Measurements from ENCODE around the gene PALLD.
"Not testable (repeated sequence)": the region's sequence is repeated elsewhere in the genome, so short reads cannot be mapped to it uniquely, and the experiment has no call there.

Gene PALLD

DNA sequence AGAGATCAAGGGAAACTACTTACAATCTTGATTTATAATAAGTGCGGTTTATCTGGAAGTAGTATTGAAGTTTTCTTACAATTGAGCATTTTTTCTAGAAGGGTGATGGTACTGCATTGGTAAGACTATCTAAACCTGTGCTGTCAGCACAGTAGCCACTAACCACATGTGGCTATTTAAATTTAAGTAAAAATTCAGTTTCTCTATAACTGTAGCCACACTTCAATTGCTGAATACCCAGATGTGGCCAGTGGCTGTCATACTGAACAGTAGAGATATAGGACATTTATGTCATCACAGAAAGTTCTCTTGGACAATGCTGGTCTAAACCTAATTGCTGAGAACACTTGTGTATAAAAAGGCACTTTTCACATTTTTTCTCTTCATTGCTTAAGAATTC is 290.5 kb downstream of the PALLD start:
- Mint-ChIP-seq H3K27me3 (peaks cover 4 to 14% of the 10 kb centered on the region in 2 donors), H3K4me1 (peaks cover 2 to 11% of the 10 kb centered on the region in 2 donors), H3K27ac (no peak overlapping the region), H3K4me3 (no peak overlapping the region), H3K36me3 (no peaks in the 10 kb centered on the region), H3K9me3 (peaks cover 0 to 2% of the 10 kb centered on the region in 2 donors)
- ATAC-seq (replicated peaks), result no peak
- DNase-seq, result no peak

DNA sequence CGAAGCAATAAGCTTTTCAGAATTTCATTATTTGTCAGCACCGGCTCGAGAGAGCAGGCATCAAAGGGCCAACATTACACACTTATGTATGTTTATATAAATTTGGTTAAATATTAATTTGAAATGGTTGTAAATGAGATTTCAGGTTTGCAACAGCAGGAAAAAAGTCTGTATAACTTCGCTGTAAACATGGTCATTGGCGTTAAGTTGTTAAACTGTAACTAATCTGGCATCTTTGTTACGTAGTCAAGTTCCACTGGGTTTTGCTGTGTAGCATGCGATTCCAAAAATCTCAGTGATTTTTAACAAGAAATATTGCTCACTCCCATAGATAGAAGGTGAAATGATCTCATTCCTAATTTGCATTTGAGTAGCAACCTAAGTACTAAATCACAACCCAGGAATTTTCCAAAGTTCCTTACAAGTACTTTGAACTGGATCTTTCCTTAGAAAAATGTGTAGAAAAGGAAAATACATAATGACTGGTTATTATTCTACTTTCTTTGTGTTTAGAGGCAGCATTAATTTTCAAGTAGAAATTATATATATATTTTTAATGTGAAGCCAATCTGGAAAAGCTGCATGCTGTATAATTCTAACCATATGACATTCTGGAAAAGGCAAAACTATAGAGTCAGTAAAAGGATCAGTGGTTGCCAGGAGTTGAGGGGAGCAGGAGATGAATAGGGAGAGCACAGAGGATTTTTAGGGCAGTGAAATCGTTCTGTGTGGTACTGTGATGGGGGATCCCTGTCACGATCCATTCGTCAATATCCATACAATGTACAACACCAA is 291.1 kb downstream of the PALLD start:
- Mint-ChIP-seq H3K4me1 (peaks cover 2 to 11% of the 10 kb centered on the region in 2 donors), H3K36me3 (no peaks in the 10 kb centered on the region), H3K4me3 (no peak overlapping the region), H3K9me3 (peaks cover 0 to 2% of the 10 kb centered on the region in 2 donors), H3K27me3 (peaks cover 4 to 13% of the 10 kb centered on the region in 2 donors), H3K27ac (no peak overlapping the region)
- DNase-seq (no peak), ATAC-seq (replicated peaks) (no peak)

DNA sequence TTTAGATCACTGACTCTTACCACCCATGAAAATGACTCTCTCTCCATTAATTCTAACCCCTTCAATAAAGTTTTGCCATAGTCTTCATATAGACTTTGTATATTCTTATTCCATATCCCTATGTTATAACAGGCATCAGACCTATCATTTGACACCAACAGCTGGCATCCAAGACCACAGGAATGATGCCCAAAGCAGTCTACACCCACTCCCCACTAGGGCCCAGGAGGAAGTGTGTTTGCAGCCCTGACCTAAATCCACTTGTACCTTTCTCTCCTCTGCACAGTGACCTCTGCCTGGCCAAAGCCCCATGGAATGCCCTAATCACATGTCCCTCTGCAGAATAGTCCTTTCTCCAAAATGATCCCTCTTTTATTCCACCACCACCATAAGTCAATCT is 294.0 kb downstream of the PALLD start:
- Mint-ChIP-seq H3K4me1 (peaks cover 2 to 11% of the 10 kb centered on the region in 2 donors), H3K27ac (no peak overlapping the region), H3K4me3 (no peak overlapping the region), H3K9me3 (peaks cover 0 to 3% of the 10 kb centered on the region in 2 donors), H3K27me3 (no peaks in the 10 kb centered on the region), H3K36me3 (no peaks in the 10 kb centered on the region)
- DNase-seq (no peak), ATAC-seq (replicated peaks) (no peak)

DNA sequence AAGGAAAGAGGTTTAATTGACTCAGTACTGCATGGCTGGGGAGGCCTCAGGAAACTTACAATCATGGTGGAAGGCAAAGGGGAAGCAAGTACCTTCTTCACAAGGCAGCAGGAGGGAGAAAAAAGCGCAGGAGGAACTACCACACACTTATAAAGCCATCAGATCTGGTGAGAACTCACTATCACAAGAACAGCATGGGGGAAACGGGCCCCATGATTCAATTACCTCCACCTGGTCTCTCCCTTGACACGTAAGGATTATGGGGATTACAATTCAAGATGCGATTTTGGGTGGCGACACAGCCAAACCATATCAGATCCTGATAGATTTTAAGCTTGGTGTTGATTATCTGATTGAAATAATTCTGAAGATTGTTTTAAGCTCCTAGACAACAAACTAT is 294.5 kb downstream of the PALLD start:
- H3K36me3 Mint-ChIP-seq, result no peaks in the 10 kb centered on the region
- peaks cover 2 to 11% of the 10 kb centered on the region in 2 donors for H3K4me1 Mint-ChIP-seq
- no peak overlapping the region for H3K27ac Mint-ChIP-seq
- no peak overlapping the region for H3K4me3 Mint-ChIP-seq
- DNase-seq (no peak), ATAC-seq (replicated peaks) (no peak)
- peaks cover 0 to 3% of the 10 kb centered on the region in 2 donors for H3K9me3 Mint-ChIP-seq
- H3K27me3 Mint-ChIP-seq, result no peaks in the 10 kb centered on the region

DNA sequence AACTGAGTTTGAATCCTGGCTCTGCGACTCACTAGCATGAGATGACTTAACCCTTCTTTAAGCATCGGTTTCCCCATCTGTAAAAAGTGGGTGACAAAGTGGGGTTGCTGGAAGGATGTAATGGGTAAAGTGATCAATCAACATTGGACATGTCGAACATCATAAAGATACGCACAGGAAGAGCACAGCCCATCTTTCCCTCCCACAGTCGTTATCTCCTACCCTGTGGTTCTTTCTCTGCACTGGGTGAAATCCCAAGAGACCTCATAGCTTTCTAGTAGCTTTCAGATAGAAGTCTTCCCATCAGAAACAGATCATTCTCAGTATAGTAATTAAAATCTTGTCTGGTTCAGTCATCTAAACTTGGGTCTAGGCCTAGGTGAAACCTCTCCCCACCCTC is 296.7 kb downstream of the PALLD start:
- no peak for DNase-seq
- Mint-ChIP-seq H3K27ac (no peak overlapping the region), H3K36me3 (no peaks in the 10 kb centered on the region), H3K4me3 (no peak overlapping the region), H3K9me3 (peaks cover 0 to 3% of the 10 kb centered on the region in 2 donors), H3K27me3 (no peaks in the 10 kb centered on the region), H3K4me1 (peaks cover 2 to 11% of the 10 kb centered on the region in 2 donors)
- ATAC-seq (replicated peaks), result no peak

DNA sequence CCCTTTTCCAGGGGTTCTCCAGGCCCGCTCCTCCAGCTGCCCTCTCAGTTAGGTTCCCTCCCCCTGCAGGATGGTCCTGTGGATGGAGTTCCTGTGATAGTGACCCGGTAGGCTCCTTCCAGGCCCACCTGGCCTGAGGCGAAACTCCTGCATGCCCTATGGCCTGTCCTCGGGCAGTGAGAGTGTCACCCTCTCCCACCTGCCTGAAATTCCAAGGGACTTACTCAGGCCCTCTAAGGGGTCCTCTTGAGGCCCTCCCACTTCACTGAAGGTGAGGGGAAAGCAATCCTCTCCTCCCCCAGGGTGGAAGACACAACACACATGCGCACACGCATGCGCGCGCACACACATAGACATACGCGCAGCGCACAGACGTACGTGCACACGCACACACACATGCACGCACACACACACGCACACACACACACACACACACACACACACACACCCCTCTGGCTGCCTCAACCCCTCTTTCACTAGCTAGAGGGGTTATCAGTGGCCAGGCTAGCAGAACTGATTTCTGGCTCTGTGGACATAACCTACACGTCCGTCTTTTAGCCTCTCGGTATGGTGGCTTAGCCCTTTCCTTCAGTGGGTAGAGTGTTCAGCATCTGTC is 297.3 kb downstream of the PALLD start:
- ATAC-seq (replicated peaks), result no peak
- peaks cover 2 to 11% of the 10 kb centered on the region in 2 donors for H3K4me1 Mint-ChIP-seq
- H3K9me3 Mint-ChIP-seq, result peaks cover 0 to 3% of the 10 kb centered on the region in 2 donors
- H3K27ac Mint-ChIP-seq, result no peak overlapping the region
- H3K4me3 Mint-ChIP-seq, result no peak overlapping the region
- DNase-seq, result no peak
- H3K27me3 Mint-ChIP-seq, result no peaks in the 10 kb centered on the region
- no peaks in the 10 kb centered on the region for H3K36me3 Mint-ChIP-seq

DNA sequence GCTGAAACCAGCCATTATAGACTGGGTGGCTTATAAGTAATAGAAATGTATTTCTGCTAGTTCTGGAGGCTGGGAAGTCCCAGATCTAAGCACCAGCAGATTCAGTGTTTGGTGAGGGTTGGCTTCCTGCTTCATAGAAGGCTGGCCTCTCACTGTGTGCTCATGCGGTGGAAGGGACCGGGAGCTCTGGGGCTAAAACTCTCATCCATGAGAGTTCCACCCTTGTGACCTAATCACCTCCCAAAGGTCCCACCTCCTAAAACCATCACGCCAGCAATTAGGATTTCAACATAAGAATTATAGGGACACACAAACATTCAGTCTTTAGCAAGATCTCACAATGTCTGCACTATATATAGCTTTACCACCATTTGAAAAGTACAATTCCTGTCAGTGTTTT is 298.0 kb downstream of the PALLD start:
- no peak overlapping the region for H3K4me3 Mint-ChIP-seq
- no peak overlapping the region for H3K27ac Mint-ChIP-seq
- ATAC-seq (replicated peaks) (no peak), DNase-seq (no peak)
- H3K9me3 Mint-ChIP-seq, result peaks cover 0 to 3% of the 10 kb centered on the region in 2 donors
- peaks cover 2 to 8% of the 10 kb centered on the region in 2 donors for H3K4me1 Mint-ChIP-seq
- H3K36me3 Mint-ChIP-seq, result no peaks in the 10 kb centered on the region
- no peaks in the 10 kb centered on the region for H3K27me3 Mint-ChIP-seq

DNA sequence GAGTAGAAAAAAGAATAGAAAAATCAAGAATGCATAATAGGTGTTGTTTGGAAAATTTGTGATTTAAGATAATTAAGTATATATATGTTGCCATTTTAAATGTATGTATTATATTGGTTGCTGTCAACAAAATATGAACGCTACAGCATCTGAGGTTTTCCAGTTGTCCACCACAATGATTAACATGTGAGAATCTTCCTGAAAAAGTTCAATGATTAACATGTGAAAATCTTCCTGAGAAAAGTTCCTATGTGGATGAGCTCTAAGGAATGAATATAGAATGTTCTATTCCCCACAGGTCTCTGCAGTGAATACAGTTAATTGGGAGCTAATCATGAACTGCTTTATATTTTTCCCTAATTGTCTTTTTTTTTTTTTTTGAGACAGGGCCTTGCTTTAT is 298.5 kb downstream of the PALLD start:
- Mint-ChIP-seq H3K27ac (no peak overlapping the region), H3K4me3 (no peak overlapping the region), H3K4me1 (peaks cover 2 to 3% of the 10 kb centered on the region in 2 donors), H3K27me3 (no peaks in the 10 kb centered on the region), H3K9me3 (peaks cover 0 to 3% of the 10 kb centered on the region in 2 donors), H3K36me3 (no peaks in the 10 kb centered on the region)
- ATAC-seq (replicated peaks) (no peak), DNase-seq (no peak)

DNA sequence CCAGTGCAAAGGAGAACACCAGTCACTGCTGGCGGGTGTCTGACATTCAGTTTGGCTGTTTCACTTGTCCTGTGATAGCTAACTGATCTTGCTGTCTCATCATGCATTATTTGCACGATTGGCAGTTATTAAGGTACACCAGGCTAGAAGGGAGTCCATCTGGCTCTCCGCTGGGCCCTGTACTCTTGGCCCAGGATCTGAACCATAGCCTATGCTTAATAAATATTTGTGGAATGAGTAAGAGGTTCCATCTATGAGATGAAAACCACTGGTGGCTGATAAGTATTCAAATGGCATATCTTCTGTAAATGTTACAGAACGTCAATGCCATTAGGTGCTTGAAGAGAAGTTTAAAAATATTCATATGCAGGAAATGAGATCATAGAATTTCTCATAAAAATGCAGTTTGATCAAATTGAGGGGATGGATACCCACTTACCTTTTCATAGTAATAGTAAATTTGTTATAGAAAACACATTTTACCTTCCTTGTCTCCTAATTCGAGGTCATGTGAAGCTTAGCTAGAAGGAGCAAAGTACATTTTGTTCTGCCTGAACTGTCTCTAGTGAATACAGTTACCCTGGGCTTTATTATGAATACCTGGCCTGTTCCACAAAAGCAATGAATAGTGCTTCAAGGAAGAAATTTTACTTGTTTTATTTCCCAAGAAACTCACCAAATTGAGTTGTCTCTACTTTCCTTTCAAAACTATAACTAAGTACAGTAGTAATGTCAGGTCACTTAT is 299.7 kb downstream of the PALLD start:
- no peak overlapping the region for H3K27ac Mint-ChIP-seq
- no peak for ATAC-seq (replicated peaks)
- H3K4me3 Mint-ChIP-seq, result no peak overlapping the region
- peaks cover 0 to 1% of the 10 kb centered on the region in 2 donors for H3K9me3 Mint-ChIP-seq
- DNase-seq, result no peak
- peaks cover 0 to 2% of the 10 kb centered on the region in 2 donors for H3K4me1 Mint-ChIP-seq
- no peaks in the 10 kb centered on the region for H3K27me3 Mint-ChIP-seq
- no peaks in the 10 kb centered on the region for H3K36me3 Mint-ChIP-seq

DNA sequence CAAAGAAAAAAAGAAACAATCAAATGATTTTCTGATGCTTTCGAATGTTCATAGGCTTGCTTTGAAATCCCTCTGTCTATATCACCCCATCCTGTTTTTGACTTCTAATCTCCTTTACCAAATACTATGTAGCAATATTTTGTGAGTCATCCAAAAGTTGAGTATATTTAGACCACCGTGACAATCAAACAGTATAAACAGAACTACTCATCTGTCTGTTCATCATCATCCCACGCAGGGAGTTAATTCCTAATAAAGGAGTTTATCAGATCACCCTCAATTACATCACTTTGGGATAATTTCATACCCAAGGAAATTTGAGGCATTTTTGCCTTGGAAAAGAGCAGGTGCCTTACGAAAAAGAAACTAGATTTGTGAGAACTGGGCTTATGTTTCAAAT is 300.3 kb downstream of the PALLD start:
- Mint-ChIP-seq H3K9me3 (peaks cover 1 to 2% of the 10 kb centered on the region in 2 donors), H3K4me1 (peaks cover 0 to 2% of the 10 kb centered on the region in 2 donors), H3K27ac (no peak overlapping the region), H3K4me3 (no peak overlapping the region), H3K27me3 (no peaks in the 10 kb centered on the region), H3K36me3 (no peaks in the 10 kb centered on the region)
- ATAC-seq (replicated peaks), result no peak
- no peak for DNase-seq

DNA sequence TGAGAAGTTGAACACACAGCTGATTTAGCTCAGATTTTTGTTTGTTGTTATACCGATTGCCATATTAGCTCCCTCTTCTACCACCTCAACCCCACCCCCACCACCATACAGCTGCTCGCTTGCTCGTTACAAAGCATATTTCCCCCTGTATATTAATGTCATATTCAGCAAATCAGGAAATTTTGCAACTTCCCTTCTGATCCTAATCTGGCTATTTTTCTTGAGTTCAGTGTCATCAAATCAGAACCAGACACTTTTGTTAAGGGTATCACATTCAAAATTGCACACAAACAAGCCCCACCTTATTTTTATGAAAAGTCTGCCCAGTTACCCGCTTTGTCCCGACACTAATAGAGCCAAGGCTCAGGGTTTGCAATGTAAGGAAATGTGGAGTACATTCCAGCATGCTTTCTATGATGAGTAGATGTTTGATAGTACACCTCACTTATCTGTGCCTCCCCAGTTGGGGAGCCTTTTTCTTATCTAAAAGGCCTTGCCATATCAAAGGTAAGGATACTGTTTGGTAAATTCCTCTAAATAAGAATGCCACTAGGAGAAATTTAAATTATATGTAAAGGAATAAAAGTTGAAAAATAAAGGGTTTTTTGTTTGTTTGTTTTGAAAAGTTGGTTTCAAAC is 301.0 kb downstream of the PALLD start:
- H3K4me1 Mint-ChIP-seq, result peaks cover under 1 to 2% of the 10 kb centered on the region in 2 donors
- H3K27me3 Mint-ChIP-seq, result peaks cover 0 to 1% of the 10 kb centered on the region in 2 donors
- DNase-seq (no peak), ATAC-seq (replicated peaks) (no peak)
- no peaks in the 10 kb centered on the region for H3K36me3 Mint-ChIP-seq
- H3K9me3 Mint-ChIP-seq, result peaks cover 1 to 4% of the 10 kb centered on the region in 2 donors
- H3K27ac Mint-ChIP-seq, result no peak overlapping the region
- no peak overlapping the region for H3K4me3 Mint-ChIP-seq

DNA sequence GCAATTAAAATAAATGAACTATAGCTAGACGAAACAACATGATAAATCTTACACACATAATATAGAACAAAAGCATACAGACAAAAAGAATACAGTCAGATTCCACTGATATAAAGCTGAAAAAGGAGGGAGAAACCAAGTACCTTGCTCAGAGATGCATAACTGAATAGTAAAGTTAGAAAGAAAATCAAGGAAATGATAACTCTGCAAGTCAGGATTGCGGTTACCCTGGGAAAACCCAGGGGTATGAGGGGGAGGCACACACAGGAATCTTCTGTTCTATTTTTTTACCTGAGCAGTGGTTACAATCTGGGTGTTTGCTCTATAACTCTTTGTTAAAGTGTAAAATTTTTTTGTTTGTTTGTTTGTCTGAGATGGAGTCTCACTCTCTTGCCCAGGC is 304.1 kb downstream of the PALLD start:
- Mint-ChIP-seq H3K27ac (no peak overlapping the region), H3K36me3 (no peaks in the 10 kb centered on the region), H3K4me1 (peaks cover 2 to 5% of the 10 kb centered on the region in 2 donors), H3K9me3 (peaks cover 0 to 4% of the 10 kb centered on the region in 2 donors), H3K27me3 (peaks cover 0 to 6% of the 10 kb centered on the region in 2 donors), H3K4me3 (no peak overlapping the region)
- DNase-seq (no peak), ATAC-seq (replicated peaks) (no peak)

DNA sequence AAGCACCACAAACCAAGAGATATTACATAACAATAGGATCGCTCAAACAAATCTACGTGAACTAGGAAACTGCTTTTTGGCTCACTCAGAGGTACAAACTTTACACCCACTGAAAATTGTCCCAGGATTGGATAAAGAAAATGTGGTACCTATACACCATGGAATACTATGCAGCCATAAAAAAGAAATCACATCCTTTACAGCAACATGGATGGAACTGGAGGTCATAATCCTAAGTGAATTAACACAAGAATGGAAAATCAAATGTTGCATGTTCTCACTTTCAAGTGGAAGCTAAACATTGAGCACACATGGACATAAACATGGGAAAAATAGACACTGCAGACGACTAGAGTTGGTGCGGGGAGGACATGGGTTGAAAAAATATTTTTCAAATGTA is 305.4 kb downstream of the PALLD start:
- peaks cover 0 to 6% of the 10 kb centered on the region in 2 donors for H3K27me3 Mint-ChIP-seq
- DNase-seq (no peak), ATAC-seq (replicated peaks) (no peak)
- peaks cover 3 to 5% of the 10 kb centered on the region in 2 donors for H3K4me1 Mint-ChIP-seq
- H3K27ac Mint-ChIP-seq, result no peak overlapping the region
- peaks cover 0 to 4% of the 10 kb centered on the region in 2 donors for H3K9me3 Mint-ChIP-seq
- no peak overlapping the region for H3K4me3 Mint-ChIP-seq
- H3K36me3 Mint-ChIP-seq, result no peaks in the 10 kb centered on the region

DNA sequence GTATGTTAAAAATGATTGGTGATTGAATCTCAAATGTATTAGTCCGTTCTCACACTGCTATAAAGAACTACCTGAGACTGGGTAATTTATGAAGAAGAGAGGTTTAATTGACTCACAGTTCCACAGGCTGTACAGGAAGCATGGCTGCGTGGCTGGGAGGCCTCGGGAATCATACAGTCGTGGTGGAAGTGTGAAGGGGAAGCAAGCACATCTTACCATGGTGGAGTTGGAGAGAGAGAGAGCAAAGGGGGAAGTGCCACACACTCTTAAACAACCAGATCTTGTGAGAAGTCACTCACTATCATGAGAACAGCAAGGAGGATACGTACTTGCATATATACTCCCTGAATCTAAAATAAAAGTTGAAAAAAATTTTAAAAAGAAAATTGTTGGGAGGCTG is 306.2 kb downstream of the PALLD start:
- H3K4me1 Mint-ChIP-seq; H3K36me3 Mint-ChIP-seq; H3K27me3 Mint-ChIP-seq; H3K4me3 Mint-ChIP-seq; ATAC-seq (replicated peaks); H3K27ac Mint-ChIP-seq; DNase-seq; H3K9me3 Mint-ChIP-seq: not testable (repeated sequence)
